Adrenal gland (tissue), 5 donors: Measurements from ENCODE around the gene TFAP2E.

Experiments used
- CTCF ChIP-seq, 6 experiments: fragments of 450-650 bp in 4 of 6; fragments of 200-600 bp in 2 of 6; sonication (generic) in 1 of 6; IDR thresholded peaks; 1 replicate in 5 of 6; 2 replicates in 1 of 6; pipeline versions ENCODE4 v1.5.1 to v1.8.0; 2016 to 2021; ENCODE audit warnings: antibody characterized with exemption in 6 of 6, mild to moderate bottlenecking in 2 of 6, moderate library complexity in 1 of 6
- POLR2A ChIP-seq, 2 donors: fragments of 450-650 bp; IDR thresholded peaks; one replicate each; pipeline ENCODE4 v1.6.1; 2017; ENCODE audit warnings: antibody characterized with exemption in 2 of 2, mild to moderate bottlenecking in 2 of 2, moderate library complexity in 1 of 2
- donor health status: DM: no; HTN: no; CAD: no.

DNA sequence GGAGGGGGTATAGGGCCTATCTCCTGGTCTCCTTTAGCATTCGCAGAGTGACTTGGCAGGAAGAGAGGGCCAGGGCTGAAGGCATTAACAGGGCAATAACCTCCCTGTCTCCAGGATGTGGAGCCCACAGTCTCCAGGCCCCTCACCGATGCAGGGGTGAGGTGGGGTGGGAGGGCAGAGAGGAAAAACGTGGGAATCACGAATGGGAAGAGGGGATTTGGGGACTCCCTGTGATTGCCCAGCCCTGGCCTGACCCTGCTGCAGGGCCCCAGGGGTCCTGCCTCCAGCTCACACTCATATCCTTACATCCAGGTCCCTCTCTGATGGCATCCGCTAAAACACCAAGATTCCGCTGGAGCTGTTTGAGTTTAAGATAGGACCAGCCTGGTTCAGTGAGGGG lies 14.6 kb downstream of the TFAP2E start:
- TF ChIP-seq POLR2A (IDR thresholded peaks at IDR 0.05) (no peak), CTCF (IDR thresholded peaks at IDR 0.05) (no peak)
